Measurements from ENCODE around the gene CSNK2B. TPM values are rescaled to one million over a fixed set of nuclear protein-coding genes. Genes with fewer than 3 reads are reported as not detected.

Gene CSNK2B
- total and polyA plus RNA-seq, 9 of the 15 experiments (the other 6 are each of a cell fraction or from before 2014, with no cell fraction given) = 120 to 1,126 (median 529) TPM

- TF ChIP-seq ZBTB49 (CRISPR knock-in tag; IDR thresholded peaks at IDR 0.05; ENCODE audit: borderline replicate concordance) (peak; percentile 70; the same call in 1 of the 2 replicates), ZNF263 (CRISPR knock-in tag; IDR thresholded peaks at IDR 0.05; ENCODE audit: borderline replicate concordance) (no peak), ERF (CRISPR knock-in tag; IDR thresholded peaks at IDR 0.05) (no peak), FOXK1 (CRISPR knock-in tag; IDR thresholded peaks at IDR 0.05; ENCODE audit: borderline replicate concordance) (no peak), ZNF76 (CRISPR knock-in tag; IDR thresholded peaks at IDR 0.05; ENCODE audit: borderline replicate concordance) (no peak), NBN (IDR thresholded peaks at IDR 0.05; ENCODE audit: low read depth) (no peak), MEIS2 (IDR thresholded peaks at IDR 0.05; ENCODE audit: partially characterized antibody) (no peak), RBM22 (IDR thresholded peaks at IDR 0.05; ENCODE audit: low read depth, low read length, poor library complexity, severe bottlenecking) (no peak), TARDBP (IDR thresholded peaks at IDR 0.05) (0 out of 2 replicates have a peak, but pooled peaks have one; percentile 31), SNRNP70 (optimal IDR thresholded peaks at IDR 0.05; ENCODE audit: low read depth, low read length) (no peak), FIP1L1 (IDR thresholded peaks at IDR 0.05; ENCODE audit: low read depth, low read length, poor library complexity, severe bottlenecking) (no peak), ESRRB (CRISPR knock-in tag; IDR thresholded peaks at IDR 0.05; ENCODE audit: borderline replicate concordance) (no peak), CBFA2T2 (conservative IDR thresholded peaks at IDR 0.05) (no peak), CREBBP (IDR thresholded peaks at IDR 0.05; ENCODE audit: low read depth, low read length) (no peak), ZNF311 (CRISPR knock-in tag; IDR thresholded peaks at IDR 0.05) (no peak), CAMTA2 (CRISPR knock-in tag; conservative IDR thresholded peaks at IDR 0.05) (no peak), NR2F6 (CRISPR knock-in tag; IDR thresholded peaks at IDR 0.05) (no peak)
- TF ChIP-seq, protein P1, sequence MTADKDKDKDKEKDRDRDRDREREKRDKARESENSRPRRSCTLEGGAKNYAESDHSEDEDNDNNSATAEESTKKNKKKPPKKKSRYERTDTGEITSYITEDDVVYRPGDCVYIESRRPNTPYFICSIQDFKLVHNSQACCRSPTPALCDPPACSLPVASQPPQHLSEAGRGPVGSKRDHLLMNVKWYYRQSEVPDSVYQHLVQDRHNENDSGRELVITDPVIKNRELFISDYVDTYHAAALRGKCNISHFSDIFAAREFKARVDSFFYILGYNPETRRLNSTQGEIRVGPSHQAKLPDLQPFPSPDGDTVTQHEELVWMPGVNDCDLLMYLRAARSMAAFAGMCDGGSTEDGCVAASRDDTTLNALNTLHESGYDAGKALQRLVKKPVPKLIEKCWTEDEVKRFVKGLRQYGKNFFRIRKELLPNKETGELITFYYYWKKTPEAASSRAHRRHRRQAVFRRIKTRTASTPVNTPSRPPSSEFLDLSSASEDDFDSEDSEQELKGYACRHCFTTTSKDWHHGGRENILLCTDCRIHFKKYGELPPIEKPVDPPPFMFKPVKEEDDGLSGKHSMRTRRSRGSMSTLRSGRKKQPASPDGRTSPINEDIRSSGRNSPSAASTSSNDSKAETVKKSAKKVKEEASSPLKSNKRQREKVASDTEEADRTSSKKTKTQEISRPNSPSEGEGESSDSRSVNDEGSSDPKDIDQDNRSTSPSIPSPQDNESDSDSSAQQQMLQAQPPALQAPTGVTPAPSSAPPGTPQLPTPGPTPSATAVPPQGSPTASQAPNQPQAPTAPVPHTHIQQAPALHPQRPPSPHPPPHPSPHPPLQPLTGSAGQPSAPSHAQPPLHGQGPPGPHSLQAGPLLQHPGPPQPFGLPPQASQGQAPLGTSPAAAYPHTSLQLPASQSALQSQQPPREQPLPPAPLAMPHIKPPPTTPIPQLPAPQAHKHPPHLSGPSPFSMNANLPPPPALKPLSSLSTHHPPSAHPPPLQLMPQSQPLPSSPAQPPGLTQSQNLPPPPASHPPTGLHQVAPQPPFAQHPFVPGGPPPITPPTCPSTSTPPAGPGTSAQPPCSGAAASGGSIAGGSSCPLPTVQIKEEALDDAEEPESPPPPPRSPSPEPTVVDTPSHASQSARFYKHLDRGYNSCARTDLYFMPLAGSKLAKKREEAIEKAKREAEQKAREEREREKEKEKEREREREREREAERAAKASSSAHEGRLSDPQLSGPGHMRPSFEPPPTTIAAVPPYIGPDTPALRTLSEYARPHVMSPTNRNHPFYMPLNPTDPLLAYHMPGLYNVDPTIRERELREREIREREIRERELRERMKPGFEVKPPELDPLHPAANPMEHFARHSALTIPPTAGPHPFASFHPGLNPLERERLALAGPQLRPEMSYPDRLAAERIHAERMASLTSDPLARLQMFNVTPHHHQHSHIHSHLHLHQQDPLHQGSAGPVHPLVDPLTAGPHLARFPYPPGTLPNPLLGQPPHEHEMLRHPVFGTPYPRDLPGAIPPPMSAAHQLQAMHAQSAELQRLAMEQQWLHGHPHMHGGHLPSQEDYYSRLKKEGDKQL (CRISPR knock-in tag; IDR thresholded peaks at IDR 0.05; ENCODE audit: borderline replicate concordance) = no peak
- TF ChIP-seq, protein P2, sequence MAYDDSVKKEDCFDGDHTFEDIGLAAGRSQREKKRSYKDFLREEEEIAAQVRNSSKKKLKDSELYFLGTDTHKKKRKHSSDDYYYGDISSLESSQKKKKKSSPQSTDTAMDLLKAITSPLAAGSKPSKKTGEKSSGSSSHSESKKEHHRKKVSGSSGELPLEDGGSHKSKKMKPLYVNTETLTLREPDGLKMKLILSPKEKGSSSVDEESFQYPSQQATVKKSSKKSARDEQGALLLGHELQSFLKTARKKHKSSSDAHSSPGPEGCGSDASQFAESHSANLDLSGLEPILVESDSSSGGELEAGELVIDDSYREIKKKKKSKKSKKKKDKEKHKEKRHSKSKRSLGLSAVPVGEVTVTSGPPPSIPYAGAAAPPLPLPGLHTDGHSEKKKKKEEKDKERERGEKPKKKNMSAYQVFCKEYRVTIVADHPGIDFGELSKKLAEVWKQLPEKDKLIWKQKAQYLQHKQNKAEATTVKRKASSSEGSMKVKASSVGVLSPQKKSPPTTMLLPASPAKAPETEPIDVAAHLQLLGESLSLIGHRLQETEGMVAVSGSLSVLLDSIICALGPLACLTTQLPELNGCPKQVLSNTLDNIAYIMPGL (CRISPR knock-in tag; IDR thresholded peaks at IDR 0.05) = 0 out of 2 replicates have a peak, but pooled peaks have one; percentile 37
Observed at GRCh38 chr6:31717499-31718222, 51.8 kb downstream of the CSNK2B start (continued).
